ENCODE measurements around the gene SLC40A1.
"Not testable (repeated sequence)": the region's sequence is repeated elsewhere in the genome, so short reads cannot be mapped to it uniquely, and the experiment has no call there.

Gene SLC40A1

GRCh38 chr2:189608795-189609422, 28.3 kb upstream of the SLC40A1 start:
- no peak overlapping the region for H3K4me3 ChIP-seq (ENCODE audit: low read length)

GRCh38 chr2:189608170-189608569, 27.6 kb upstream of the SLC40A1 start:
- no peak for TF ChIP-seq EZH2phosphoT487 (IDR thresholded peaks at IDR 0.05; ENCODE audit: low read depth)
- TF ChIP-seq CTCF (IDR thresholded peaks at IDR 0.05; ENCODE audit: low read depth, low read length): no peak
- Histone ChIP-seq H3K27ac (ENCODE audit: low read length) (no peak overlapping the region), H3K79me2 (ENCODE audit: low read length) (no peaks in the 10 kb centered on the region), H4K20me1 (ENCODE audit: insufficient read depth, low read length) (no peaks in the 10 kb centered on the region), H3K27me3 (ENCODE audit: low read depth, low read length) (no peaks in the 10 kb centered on the region), H3K9ac (ENCODE audit: low read length) (no peak overlapping the region), H3K4me3 (ENCODE audit: low read length) (no peak overlapping the region), H3K4me1 (ENCODE audit: low read length) (peaks cover 4% of the 10 kb centered on the region; the same call in 1 of the 2 replicates), H3K36me3 (replicated peaks; ENCODE audit: low read depth, low read length) (no peaks in the 10 kb centered on the region), H3K9me3 (ENCODE audit: insufficient read depth, low read length) (no peaks in the 10 kb centered on the region), H3K4me2 (ENCODE audit: low read length) (no peak overlapping the region), H2AFZ (ENCODE audit: low read depth, low read length) (no peak overlapping the region)

More at GRCh38 chr2:189608795-189609422, 28.3 kb upstream of the SLC40A1 start:
- Histone ChIP-seq H3K4me2 (ENCODE audit: low read length) (no peak overlapping the region), H3K36me3 (replicated peaks; ENCODE audit: low read depth, low read length) (no peaks in the 10 kb centered on the region), H3K9me3 (ENCODE audit: insufficient read depth, low read length) (no peaks in the 10 kb centered on the region), H3K79me2 (ENCODE audit: low read length) (no peaks in the 10 kb centered on the region), H3K9ac (ENCODE audit: low read length) (no peak overlapping the region), H3K27ac (ENCODE audit: low read length) (no peak overlapping the region), H2AFZ (ENCODE audit: low read depth, low read length) (no peak overlapping the region), H4K20me1 (ENCODE audit: insufficient read depth, low read length) (no peaks in the 10 kb centered on the region), H3K27me3 (ENCODE audit: low read depth, low read length) (no peaks in the 10 kb centered on the region), H3K4me1 (ENCODE audit: low read length) (peaks cover 4% of the 10 kb centered on the region; the same call in 1 of the 2 replicates)
- no peak for TF ChIP-seq CTCF (IDR thresholded peaks at IDR 0.05; ENCODE audit: low read depth, low read length)
- no peak for TF ChIP-seq EZH2phosphoT487 (IDR thresholded peaks at IDR 0.05; ENCODE audit: low read depth)

GRCh38 chr2:189602233-189602632, 21.6 kb upstream of the SLC40A1 start:
- Histone ChIP-seq H3K9me3 (ENCODE audit: insufficient read depth, low read length) (no peaks in the 10 kb centered on the region), H2AFZ (ENCODE audit: low read depth, low read length) (no peak overlapping the region), H3K9ac (ENCODE audit: low read length) (no peak overlapping the region)

GRCh38 chr2:189601652-189602051, 21.1 kb upstream of the SLC40A1 start:
- H3K79me2 ChIP-seq (ENCODE audit: low read length); H3K27me3 ChIP-seq (ENCODE audit: low read depth, low read length); H3K4me3 ChIP-seq (ENCODE audit: low read length); H3K36me3 ChIP-seq (replicated peaks; ENCODE audit: low read depth, low read length); H4K20me1 ChIP-seq (ENCODE audit: insufficient read depth, low read length); H3K4me1 ChIP-seq (ENCODE audit: low read length); H3K9me3 ChIP-seq (ENCODE audit: insufficient read depth, low read length); H3K4me2 ChIP-seq (ENCODE audit: low read length); H3K9ac ChIP-seq (ENCODE audit: low read length); H3K27ac ChIP-seq (ENCODE audit: low read length); H2AFZ ChIP-seq (ENCODE audit: low read depth, low read length): not testable (repeated sequence)

More at GRCh38 chr2:189602233-189602632, 21.6 kb upstream of the SLC40A1 start:
- Histone ChIP-seq H4K20me1 (ENCODE audit: insufficient read depth, low read length) (no peaks in the 10 kb centered on the region), H3K36me3 (replicated peaks; ENCODE audit: low read depth, low read length) (no peaks in the 10 kb centered on the region), H3K79me2 (ENCODE audit: low read length) (no peaks in the 10 kb centered on the region), H3K27me3 (ENCODE audit: low read depth, low read length) (no peaks in the 10 kb centered on the region), H3K4me3 (ENCODE audit: low read length) (no peak overlapping the region), H3K4me1 (ENCODE audit: low read length) (peaks cover 4% of the 10 kb centered on the region; the same call in 1 of the 2 replicates), H3K4me2 (ENCODE audit: low read length) (no peak overlapping the region), H3K27ac (ENCODE audit: low read length) (no peak overlapping the region)
- no peak for TF ChIP-seq EZH2phosphoT487 (IDR thresholded peaks at IDR 0.05; ENCODE audit: low read depth)
- TF ChIP-seq CTCF (IDR thresholded peaks at IDR 0.05; ENCODE audit: low read depth, low read length): no peak

All from OCI-LY3 (cell line).